RKO (cell line): ENCODE results near the gene TMEM156.
"Not testable (repeated sequence)": the region's sequence is repeated elsewhere in the genome, so short reads cannot be mapped to it uniquely, and the experiment has no call there.

ENCODE experiments used
- DNase-seq: peaks from one replicate; pipeline ENCODE4 v3.0.0-alpha.2; 2016; ENCODE audit warnings: low spot score

Gene TMEM156

GRCh38 chr4:38990241-38990640, 42.0 kb downstream of the TMEM156 start:
- DNase-seq: no peak

- DNase-seq: peak; percentile 48
These were observed 42.7 kb downstream of the TMEM156 start for GRCh38 chr4:38989487-38989886.

GRCh38 chr4:38988353-38988752, 43.9 kb downstream of the TMEM156 start:
- DNase-seq: not testable (repeated sequence)

GRCh38 chr4:38987491-38987890, 44.7 kb downstream of the TMEM156 start:
- no peak for DNase-seq

DNA sequence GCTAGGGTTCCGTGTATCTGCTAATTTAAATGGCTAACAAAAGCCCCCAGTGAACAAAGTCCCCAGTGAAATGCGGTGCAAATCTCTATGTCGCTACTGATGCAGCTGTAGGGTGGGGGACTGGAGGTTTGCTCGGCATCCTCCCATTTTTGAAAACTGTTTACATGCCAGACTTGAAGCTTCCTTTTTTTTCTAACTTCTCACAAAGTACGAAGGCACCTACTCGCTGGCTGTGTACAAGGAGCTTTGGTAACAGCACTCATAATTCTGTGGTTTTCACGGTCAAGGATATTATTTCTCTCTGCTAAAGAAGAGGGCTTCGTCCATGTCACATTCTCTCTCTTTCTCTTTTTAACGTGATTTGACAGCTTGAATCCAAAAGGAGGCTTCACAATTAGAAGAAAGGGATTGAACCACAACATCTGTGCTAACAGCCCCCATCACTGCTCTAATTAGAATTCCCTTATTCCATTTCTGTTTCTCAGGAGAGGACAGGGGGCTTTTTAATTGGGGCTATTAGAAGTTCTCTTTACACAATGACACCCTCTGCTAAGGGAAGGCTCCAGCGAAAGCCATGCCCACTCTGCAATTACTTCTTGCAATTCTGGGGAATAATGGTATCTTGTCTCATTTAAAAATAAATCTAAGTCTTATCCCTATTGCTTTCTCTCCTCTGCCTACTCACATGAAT, 46.7 kb downstream of the TMEM156 start:
- no peak for DNase-seq

GRCh38 chr4:38983787-38984598, 48.2 kb downstream of the TMEM156 start:
- DNase-seq: no peak

GRCh38 chr4:38983291-38983690, 48.9 kb downstream of the TMEM156 start:
- DNase-seq: no peak

DNA sequence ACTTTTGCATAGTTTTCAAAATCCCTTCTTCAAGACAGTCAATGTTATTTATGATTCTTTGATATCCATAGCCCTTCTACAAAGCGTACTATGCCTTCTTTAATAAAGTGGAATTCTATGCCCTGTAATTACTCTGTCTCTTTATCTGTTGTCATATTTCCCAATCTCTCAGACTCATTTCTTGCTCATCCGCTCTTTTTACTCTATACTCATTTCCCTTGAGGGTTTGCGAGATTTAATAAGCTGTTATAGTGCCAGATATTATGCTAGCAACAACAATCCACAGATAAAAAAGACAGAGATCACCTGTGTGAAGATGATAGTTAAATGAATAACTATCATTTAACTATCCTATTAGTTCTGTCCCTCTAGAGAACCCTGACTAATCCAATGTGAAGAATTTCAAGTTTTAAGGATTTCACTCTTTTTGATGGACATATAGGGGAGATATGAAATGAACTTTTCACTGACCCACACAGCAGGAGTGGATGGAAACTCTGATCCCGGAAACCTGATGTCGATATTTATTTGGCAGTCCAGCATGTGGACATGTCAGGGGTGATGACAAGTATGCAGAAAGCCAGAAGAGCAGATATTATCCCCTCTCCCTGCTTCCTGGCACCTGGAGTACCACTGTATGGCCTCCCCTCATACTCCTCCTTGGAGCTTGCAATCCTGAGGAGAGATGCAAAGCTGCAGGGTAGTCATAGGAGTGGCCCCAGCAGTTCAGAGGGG, 49.7 kb downstream of the TMEM156 start:
- DNase-seq: no peak

DNA sequence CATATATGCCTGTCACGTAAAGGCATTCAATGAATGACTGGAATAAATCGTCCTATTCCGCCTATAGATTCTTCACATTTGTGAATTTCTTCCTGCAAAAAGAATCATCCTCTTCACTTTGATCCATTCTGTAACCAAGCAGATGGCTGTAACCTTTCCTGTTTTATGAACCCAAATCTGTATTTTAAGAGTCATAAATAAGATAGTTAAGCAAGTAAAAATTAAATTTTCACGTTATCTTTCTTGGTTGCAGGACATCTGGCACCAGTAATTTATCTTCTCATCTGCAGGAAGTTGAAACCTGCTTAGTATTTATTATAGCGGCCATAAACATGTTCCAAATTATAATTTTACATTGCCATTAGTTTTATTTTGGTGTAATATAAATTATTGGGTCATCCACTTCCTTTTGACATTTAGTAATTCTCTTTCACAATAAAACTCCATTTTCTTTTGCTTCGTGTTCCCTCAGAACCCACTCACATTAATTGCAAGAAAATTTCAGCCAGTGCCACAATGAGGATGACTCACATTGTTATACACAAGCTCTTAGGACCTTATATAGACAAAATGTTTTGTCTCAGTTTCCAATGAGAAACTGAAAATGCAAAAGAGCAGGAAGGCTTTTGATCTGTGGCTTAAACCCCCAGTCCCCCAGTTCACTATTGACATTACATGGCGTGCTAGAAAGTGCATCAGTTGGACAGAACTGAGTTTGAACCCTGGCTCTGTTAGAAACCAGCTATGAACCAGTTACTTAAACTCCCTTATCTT, 51.1 kb downstream of the TMEM156 start:
- DNase-seq: no peak

GRCh38 chr4:38979511-38980230, 52.5 kb downstream of the TMEM156 start:
- no peak for DNase-seq

GRCh38 chr4:38979081-38979480, 53.1 kb downstream of the TMEM156 start:
- DNase-seq: no peak

DNA sequence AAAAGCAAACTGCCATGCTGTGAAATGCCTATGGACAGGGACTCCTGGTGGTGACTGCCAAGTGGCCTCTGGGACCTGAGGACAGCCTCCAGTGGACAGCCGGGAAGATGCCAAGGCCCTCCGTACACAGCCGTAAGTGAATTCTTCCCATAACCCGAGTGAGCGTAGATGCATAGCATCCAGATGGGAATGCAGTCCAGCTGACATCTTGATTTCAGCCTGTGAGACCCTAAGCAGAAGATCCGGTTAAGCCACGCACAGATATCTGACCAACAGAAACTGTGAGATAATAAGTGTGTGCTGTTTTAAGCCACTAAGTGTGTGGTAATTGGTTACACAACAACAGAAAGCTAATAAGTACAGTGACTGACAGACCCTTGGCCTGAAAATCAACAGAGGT, 55.9 kb downstream of the TMEM156 start:
- no peak for DNase-seq

GRCh38 chr4:38968668-38969067, 63.5 kb downstream of the TMEM156 start:
- no peak for DNase-seq

DNA sequence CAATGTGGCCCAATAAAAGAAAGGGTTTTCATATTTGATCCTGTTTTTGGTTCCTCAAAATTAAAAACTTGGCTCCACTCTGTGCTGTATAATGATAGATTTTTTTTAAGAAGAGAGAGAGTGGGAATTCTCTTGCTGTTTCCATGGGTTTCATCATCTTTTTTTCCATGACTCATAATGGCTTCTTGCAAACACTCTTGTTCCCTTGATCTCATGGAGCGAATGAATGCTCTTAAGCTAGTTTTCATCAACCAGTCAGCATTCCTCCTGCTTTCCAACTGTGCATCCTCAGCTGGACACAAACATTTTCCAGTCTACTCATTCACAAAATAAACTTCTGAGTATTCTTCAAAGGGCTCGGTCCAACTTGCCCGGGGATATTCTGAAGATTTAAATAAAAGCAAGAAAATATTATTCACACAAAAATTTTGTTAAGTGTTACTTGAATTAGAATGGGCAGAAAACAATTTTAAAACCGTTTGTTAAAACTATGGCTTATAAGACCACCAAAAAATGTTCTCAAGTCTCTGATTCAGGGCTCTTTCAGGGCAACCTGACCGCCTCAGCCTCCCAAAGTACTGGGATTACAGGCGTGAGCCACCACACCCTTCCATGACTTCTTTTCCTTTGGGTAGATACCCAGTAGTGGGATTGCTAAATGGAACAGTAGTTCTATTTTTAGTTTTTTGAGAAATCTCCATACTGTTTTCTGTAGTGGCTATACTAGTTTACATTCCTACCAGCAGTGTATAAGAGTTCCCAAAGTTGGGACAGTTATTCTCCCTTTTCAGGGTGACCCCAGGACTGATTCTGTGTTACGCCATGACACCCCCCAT, 64.7 kb downstream of the TMEM156 start:
- DNase-seq: peak; percentile 88

DNA sequence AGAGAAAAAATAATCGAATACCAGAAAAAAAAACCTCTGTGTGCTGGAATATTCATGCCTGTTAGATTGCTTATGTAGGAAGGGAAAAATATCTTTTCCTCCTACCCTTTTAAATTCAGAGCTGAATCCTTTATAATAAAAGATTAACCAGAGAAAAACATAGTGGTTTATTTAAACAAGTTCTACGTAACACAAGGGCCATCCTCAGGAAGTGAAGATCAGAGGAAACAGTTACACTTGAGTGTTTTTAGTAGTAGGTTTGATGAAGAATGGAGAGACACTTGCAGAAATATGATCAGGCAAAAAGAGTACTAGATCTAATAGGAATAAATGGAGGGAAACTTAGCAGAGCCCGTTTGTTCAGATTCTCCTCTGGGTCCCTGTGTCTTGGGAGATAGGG, 66.3 kb downstream of the TMEM156 start:
- DNase-seq: no peak

- no peak for DNase-seq
These were observed 67.0 kb downstream of the TMEM156 start for GRCh38 chr4:38964942-38965775.

- DNase-seq: not testable (repeated sequence)
These were observed 73.0 kb downstream of the TMEM156 start for GRCh38 chr4:38959248-38959647.

DNA sequence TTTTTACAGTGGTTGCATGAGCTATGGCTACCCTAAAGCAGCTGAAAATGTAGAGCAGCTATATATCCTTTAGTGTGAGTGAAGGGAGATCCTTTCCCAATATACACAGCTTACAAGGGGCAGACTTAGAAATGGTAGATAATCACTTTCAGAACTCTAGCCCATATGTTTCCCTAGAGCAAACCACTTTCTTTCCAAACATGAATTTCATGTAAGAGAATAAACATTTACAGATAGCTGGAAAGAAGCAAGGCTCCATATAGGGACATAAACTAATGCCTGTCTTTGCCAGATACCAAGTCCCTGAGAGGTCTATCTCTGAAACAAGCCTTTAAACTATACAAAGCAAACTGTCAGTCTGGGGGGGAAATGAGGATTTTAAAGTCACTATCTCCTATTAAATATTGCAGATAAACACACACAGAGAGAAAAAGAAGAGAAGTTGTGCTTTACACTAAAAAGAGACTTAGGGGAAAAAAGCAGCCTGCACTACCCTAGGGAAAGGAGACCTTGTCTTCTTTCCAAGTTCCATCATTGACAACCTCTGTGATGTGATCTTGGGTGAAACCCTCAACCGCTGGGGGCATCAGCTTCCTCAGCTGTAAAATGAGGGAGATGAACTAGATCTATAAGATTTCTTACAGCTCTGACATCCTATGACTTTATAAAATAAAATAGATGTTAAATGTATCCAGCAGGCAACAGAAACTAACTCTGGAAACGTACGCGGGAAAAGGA, 73.6 kb downstream of the TMEM156 start:
- DNase-seq: no peak

DNA sequence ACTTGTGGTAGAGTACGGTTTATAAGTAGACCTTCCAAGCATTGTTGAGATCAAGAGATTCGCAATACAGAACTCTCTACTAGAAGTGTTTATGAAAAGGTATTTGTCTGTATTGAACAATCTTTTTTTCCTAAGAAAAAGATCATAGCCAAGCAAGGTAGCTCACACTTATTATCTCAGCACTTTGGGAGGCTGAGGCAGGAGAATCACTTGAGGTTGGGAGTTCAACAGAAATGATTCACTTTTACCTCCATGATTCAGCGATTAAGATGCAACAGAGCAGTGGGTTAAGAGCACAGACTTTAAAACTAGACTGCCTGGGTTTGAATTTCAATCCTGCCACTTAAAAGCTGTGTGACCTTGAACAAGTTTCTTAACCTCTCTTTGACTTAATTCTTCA, 74.3 kb downstream of the TMEM156 start:
- no peak for DNase-seq
